ENCODE measurements around the gene ZSWIM1.
"Not testable (repeated sequence)": the region's sequence is repeated elsewhere in the genome, so short reads cannot be mapped to it uniquely, and the experiment has no call there.

ZSWIM1 gene

GRCh38 chr20:45909817-45910669 lies 29.0 kb downstream of the ZSWIM1 start:
- no peak for DNase-seq

GRCh38 chr20:45910670-45911485 lies 29.9 kb downstream of the ZSWIM1 start:
- DNase-seq: peak; percentile 46 to 83 (median 68)

- peak in 4 of 6 experiments; percentile 8 to 24 (median 18) for DNase-seq
Observed at GRCh38 chr20:45911486-45912343, 30.7 kb downstream of the ZSWIM1 start, which contains the start of gene PLTP. TSS of gene PLTP (minus strand) at chr20:45912155. CDS start at chr20:45911452, 703 bp downstream.

GRCh38 chr20:45912344-45912682 lies 31.3 kb downstream of the ZSWIM1 start:
- no peak for DNase-seq

GRCh38 chr20:45913116-45913515 lies 32.1 kb downstream of the ZSWIM1 start:
- DNase-seq: no peak

- no peak for DNase-seq
Observed at GRCh38 chr20:45917790-45918141, 36.7 kb downstream of the ZSWIM1 start.

GRCh38 chr20:45918182-45918737 lies 37.2 kb downstream of the ZSWIM1 start:
- no peak for DNase-seq

GRCh38 chr20:45918779-45919537 lies 37.9 kb downstream of the ZSWIM1 start:
- DNase-seq: no peak

GRCh38 chr20:45919542-45920399 lies 38.7 kb downstream of the ZSWIM1 start:
- no peak for DNase-seq

GRCh38 chr20:45920462-45921336 lies 39.7 kb downstream of the ZSWIM1 start:
- DNase-seq: no peak

GRCh38 chr20:45921337-45922189 lies 40.5 kb downstream of the ZSWIM1 start:
- no peak for DNase-seq

- DNase-seq: no peak
Observed at GRCh38 chr20:45924391-45925261, 43.6 kb downstream of the ZSWIM1 start.

GRCh38 chr20:45925821-45926506 lies 44.9 kb downstream of the ZSWIM1 start:
- no peak for DNase-seq

GRCh38 chr20:45926731-45927070 lies 45.7 kb downstream of the ZSWIM1 start:
- DNase-seq: no peak

- no peak for DNase-seq
Observed at GRCh38 chr20:45927071-45927878, 46.2 kb downstream of the ZSWIM1 start.

- not testable (repeated sequence) for DNase-seq
Observed at GRCh38 chr20:45931680-45932079, 50.7 kb downstream of the ZSWIM1 start.
